ENCODE data around the gene RNF169. TPM values are rescaled to one million over a fixed set of nuclear protein-coding genes. Genes with fewer than 3 reads are reported as not detected.
A peak's percentile ranks its signal among the peaks of the same experiment; 100 is the strongest.

The RNF169 gene
- total and polyA plus RNA-seq, 2 donors (not counting 1 experiment from before 2014, with no cell fraction given) = 6.7 to 28.4 TPM

- DNase-seq = peak; percentile 10
- Histone ChIP-seq H2AFZ (ENCODE audit: insufficient read depth, low read depth, low read length, poor library complexity, severe bottlenecking) (no peak overlapping the region), H4K20me1 (ENCODE audit: control insufficient read depth, insufficient read depth, low read length, poor library complexity, severe bottlenecking) (peaks cover 52% of the 10 kb centered on the region), H3K79me2 (ENCODE audit: control insufficient read depth, insufficient read depth, low read length) (peaks cover 90% of the 10 kb centered on the region), H3K9me3 (ENCODE audit: control extremely low read depth in 1 of 3, control insufficient read depth in 2 of 3, insufficient read depth in 1 of 3, low read length in 2 of 3) (no peaks in the 10 kb centered on the region), H3K27me3 (replicated peaks in 1 of 4; ENCODE audit: control extremely low read depth in 1 of 4, control insufficient read depth in 3 of 4, insufficient read depth in 4 of 4, low read length in 3 of 4) (no peaks in the 10 kb centered on the region), H3K27ac (ENCODE audit: low read length in 2 of 2) (no peak overlapping the region), H3K4me3 (ENCODE audit: control extremely low read depth in 1 of 5, extremely low read depth in 1 of 5, insufficient read depth in 1 of 5, low read depth in 2 of 5, low read length in 4 of 5) (no peak overlapping the region), H3K4me2 (replicated peaks; ENCODE audit: low read depth, low read length, poor library complexity, severe bottlenecking) (peak overlapping the region; percentile 46), H3K4me1 (ENCODE audit: control insufficient read depth in 2 of 2, insufficient read depth in 2 of 2, low read length in 2 of 2) (peaks cover 27 to 32% of the 10 kb centered on the region in 2 donors), H3K9ac (ENCODE audit: low read length) (no peak overlapping the region), H3K36me3 (replicated peaks in 1 of 2; ENCODE audit: control extremely low read depth in 1 of 2, control insufficient read depth in 1 of 2, extremely low read depth in 1 of 2, insufficient read depth in 2 of 2, low read length in 1 of 2) (no peaks in the 10 kb centered on the region)
- no peak for ATAC-seq (ENCODE audit: low read depth)
- Mint-ChIP-seq H3K27ac (peak overlapping the region; percentile 41), H3K27me3 (no peaks in the 10 kb centered on the region), H3K4me1 (peaks cover 41% of the 10 kb centered on the region), H3K4me3 (peak overlapping the region; percentile 38), H3K9me3 (ENCODE audit: insufficient read depth) (peaks cover 3% of the 10 kb centered on the region)
- intact Hi-C loops (cut with micrococcal nuclease) = no loop called here
- ChIA-PET CTCF (no interaction called here), POLR2A (no interaction called here)
- WGBS (ENCODE audit: insufficient coverage) = no CpG with 5 or more reads among the region's 2 CpGs
- TF ChIP-seq CTCF (IDR thresholded peaks at IDR 0.05) = no peak
- TF ChIP-seq EZH2 (IDR thresholded peaks at IDR 0.05; ENCODE audit: borderline replicate concordance, insufficient read depth, low read depth, low read length, poor library complexity, severe bottlenecking) = no peak
Observed at GRCh38 chr11:74769055-74769707, 20.5 kb downstream of the RNF169 start.

GRCh38 chr11:74770456-74770855, 21.8 kb downstream of the RNF169 start:
- Histone ChIP-seq H4K20me1 (ENCODE audit: control insufficient read depth, insufficient read depth, low read length, poor library complexity, severe bottlenecking) (peaks cover 48% of the 10 kb centered on the region), H3K27ac (ENCODE audit: low read length in 2 of 2) (no peak overlapping the region), H3K27me3 (replicated peaks in 1 of 4; ENCODE audit: control extremely low read depth in 1 of 4, control insufficient read depth in 3 of 4, insufficient read depth in 4 of 4, low read length in 3 of 4) (no peaks in the 10 kb centered on the region), H3K4me3 (ENCODE audit: control extremely low read depth in 1 of 5, extremely low read depth in 1 of 5, insufficient read depth in 1 of 5, low read depth in 2 of 5, low read length in 4 of 5) (no peak overlapping the region), H3K79me2 (ENCODE audit: control insufficient read depth, insufficient read depth, low read length) (peaks cover 88% of the 10 kb centered on the region), H3K36me3 (replicated peaks in 1 of 2; ENCODE audit: control extremely low read depth in 1 of 2, control insufficient read depth in 1 of 2, extremely low read depth in 1 of 2, insufficient read depth in 2 of 2, low read length in 1 of 2) (peaks cover 0 to 2% of the 10 kb centered on the region in 2 experiments), H3K9me3 (ENCODE audit: control extremely low read depth in 1 of 3, control insufficient read depth in 2 of 3, insufficient read depth in 1 of 3, low read length in 2 of 3) (no peaks in the 10 kb centered on the region), H2AFZ (ENCODE audit: insufficient read depth, low read depth, low read length, poor library complexity, severe bottlenecking) (no peak overlapping the region), H3K4me1 (ENCODE audit: control insufficient read depth in 2 of 2, insufficient read depth in 2 of 2, low read length in 2 of 2) (peaks cover 27 to 32% of the 10 kb centered on the region in 2 donors), H3K9ac (ENCODE audit: low read length) (no peak overlapping the region), H3K4me2 (replicated peaks; ENCODE audit: low read depth, low read length, poor library complexity, severe bottlenecking) (peak overlapping the region; percentile 20)
- Mint-ChIP-seq H3K27me3 (no peaks in the 10 kb centered on the region), H3K4me3 (no peak overlapping the region), H3K4me1 (peaks cover 50% of the 10 kb centered on the region), H3K27ac (no peak overlapping the region), H3K9me3 (ENCODE audit: insufficient read depth) (no peaks in the 10 kb centered on the region)
- CTCF ChIA-PET = interaction anchor here (1.1 kb wide), 1 partner anchor 31 kb away, joined by 6 read pairs; no protein-coding TSS in a partner anchor
- TF ChIP-seq EZH2 (IDR thresholded peaks at IDR 0.05; ENCODE audit: borderline replicate concordance, insufficient read depth, low read depth, low read length, poor library complexity, severe bottlenecking) = no peak
- no peak for TF ChIP-seq CTCF (IDR thresholded peaks at IDR 0.05)
- POLR2A ChIA-PET = interaction anchor here (0.6 kb wide), 1 partner anchor 16 kb away, joined by 3 read pairs; no protein-coding TSS in a partner anchor
- DNase-seq = peak; percentile 17
- intact Hi-C loops (cut with micrococcal nuclease) = no loop called here
- WGBS (ENCODE audit: insufficient coverage) = 60% methylated on average over 1 of the region's 5 CpGs
- no peak for ATAC-seq (ENCODE audit: low read depth)
